B cell (primary cell): ENCODE data around the gene SCARB1.

Experiments
- CTCF ChIP-seq: fragments of 200-600 bp; IDR thresholded peaks from one replicate; pipeline ENCODE4 v1.8.0; 2022; ENCODE audit warnings: antibody characterized with exemption, mild to moderate bottlenecking
- EZH2 ChIP-seq: IDR thresholded peaks from 2 replicates; pipeline ENCODE4 v1.6.1; 2012; ENCODE audit warnings: borderline replicate concordance, low read depth, mild to moderate bottlenecking, moderate library complexity, low read length; ENCODE audit not compliant: insufficient read depth, poor library complexity, severe bottlenecking

GRCh38 chr12:124797321-124797720, 66.3 kb downstream of the SCARB1 start:
- TF ChIP-seq CTCF (no peak), EZH2 (no peak)
